DOHH2 (cell line): Measurements from ENCODE around the gene ZNF789.

Experiments used
- EZH2phosphoT487 ChIP-seq: fragments of 200-600 bp; sonication (generic); IDR thresholded peaks from 2 replicates; pipeline ENCODE4 v1.6.1; 2017; ENCODE audit warnings: borderline replicate concordance, mild to moderate bottlenecking, antibody characterized with exemption, low read length, moderate library complexity, mixed read lengths
- TF ChIP-seq, protein P1 (sequence below): fragments of 200-600 bp; sonication (generic); IDR thresholded peaks from one replicate; pipeline ENCODE4 v1.5.1; 2014; ENCODE audit warnings: antibody characterized with exemption, mild to moderate bottlenecking, low read depth, low read length; ENCODE audit not compliant: poor library complexity, severe bottlenecking

DNA sequence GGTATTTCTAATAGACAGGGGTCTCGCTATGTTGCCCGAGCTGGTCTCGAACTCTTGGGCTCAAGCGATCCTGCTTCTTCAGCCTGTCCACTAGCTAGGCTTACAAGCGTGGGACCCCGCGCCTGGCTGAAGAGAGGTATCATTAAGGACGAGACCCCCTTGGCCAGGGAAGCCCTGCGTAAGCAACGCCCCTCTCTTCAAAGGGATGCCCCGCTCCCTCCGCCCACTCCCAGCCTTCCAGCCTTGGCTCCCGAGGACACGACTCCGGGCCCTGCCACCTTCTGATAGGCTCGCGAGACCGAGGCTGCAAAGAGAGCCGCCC lies 31.6 kb downstream of the ZNF789 start:
- TF ChIP-seq, protein P1, sequence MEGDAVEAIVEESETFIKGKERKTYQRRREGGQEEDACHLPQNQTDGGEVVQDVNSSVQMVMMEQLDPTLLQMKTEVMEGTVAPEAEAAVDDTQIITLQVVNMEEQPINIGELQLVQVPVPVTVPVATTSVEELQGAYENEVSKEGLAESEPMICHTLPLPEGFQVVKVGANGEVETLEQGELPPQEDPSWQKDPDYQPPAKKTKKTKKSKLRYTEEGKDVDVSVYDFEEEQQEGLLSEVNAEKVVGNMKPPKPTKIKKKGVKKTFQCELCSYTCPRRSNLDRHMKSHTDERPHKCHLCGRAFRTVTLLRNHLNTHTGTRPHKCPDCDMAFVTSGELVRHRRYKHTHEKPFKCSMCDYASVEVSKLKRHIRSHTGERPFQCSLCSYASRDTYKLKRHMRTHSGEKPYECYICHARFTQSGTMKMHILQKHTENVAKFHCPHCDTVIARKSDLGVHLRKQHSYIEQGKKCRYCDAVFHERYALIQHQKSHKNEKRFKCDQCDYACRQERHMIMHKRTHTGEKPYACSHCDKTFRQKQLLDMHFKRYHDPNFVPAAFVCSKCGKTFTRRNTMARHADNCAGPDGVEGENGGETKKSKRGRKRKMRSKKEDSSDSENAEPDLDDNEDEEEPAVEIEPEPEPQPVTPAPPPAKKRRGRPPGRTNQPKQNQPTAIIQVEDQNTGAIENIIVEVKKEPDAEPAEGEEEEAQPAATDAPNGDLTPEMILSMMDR, result no peak
- no peak for TF ChIP-seq EZH2phosphoT487
